Cardiac muscle cell (in vitro differentiated cells and primary cell): Measurements from ENCODE around the gene MPG. TPM values are rescaled to one million over a fixed set of nuclear protein-coding genes. Genes with fewer than 3 reads are reported as not detected.
A peak's percentile ranks its signal among the peaks of the same experiment; 100 is the strongest.
"Not testable (repeated sequence)": the region's sequence is repeated elsewhere in the genome, so short reads cannot be mapped to it uniquely, and the experiment has no call there.

Experiments used
- DNase-seq, 2 donors: peaks; one replicate each; pipeline versions ENCODE4 v3.0.0 to v3.0.0-alpha.2; 2010 to 2017; ENCODE audit warnings: low read depth in 1 of 2, low spot score in 1 of 2
- H3K27ac ChIP-seq: fragments of 200-600 bp; sonication (generic); 2 replicates; pipeline ENCODE4 v1.5.1; 2016
- H3K27me3 ChIP-seq: fragments of 200-600 bp; sonication (generic); 2 replicates; pipeline ENCODE4 v1.6.0; 2016; ENCODE audit warnings: control low read depth
- H3K36me3 ChIP-seq: fragments of 200-600 bp; sonication (generic); 2 replicates; pipeline ENCODE4 v1.5.1; 2016; ENCODE audit warnings: control low read depth
- H3K4me1 ChIP-seq: fragments of 200-600 bp; sonication (generic); 2 replicates; pipeline ENCODE4 v1.8.1; 2017; ENCODE audit warnings: low read depth, mild to moderate bottlenecking, mixed run types
- H3K4me3 ChIP-seq: fragments of 200-600 bp; sonication (generic); 2 replicates; pipeline ENCODE4 v1.5.1; 2016; ENCODE audit warnings: mild to moderate bottlenecking
- H3K9me3 ChIP-seq: fragments of 200-600 bp; sonication (generic); 2 replicates; pipeline ENCODE4 v1.5.1; 2017; ENCODE audit warnings: low read depth, mild to moderate bottlenecking, control low read depth
- polyA plus RNA-seq: library from polyadenylated mRNA; unstranded; fragments of >200 nt; fragmentation: Nextera tagmentation; extraction: Ambion mirVana; gene quantifications from 2 replicates; pipeline ENCODE4 v1.2.1, GENCODE V29; 2016
- total RNA-seq: library from RNA; depleted of rRNA; stranded (reverse); fragments of >200 nt; gene quantifications from 2 replicates; pipeline ENCODE4 v1.2.3, GENCODE V29; 2016
- TF ChIP-seq, protein P1 (sequence below): IDR thresholded peaks from 2 replicates; pipeline ENCODE4 v1.5.1; 2012; ENCODE audit warnings: low read depth, mild to moderate bottlenecking, low read length

Gene MPG, protein sequence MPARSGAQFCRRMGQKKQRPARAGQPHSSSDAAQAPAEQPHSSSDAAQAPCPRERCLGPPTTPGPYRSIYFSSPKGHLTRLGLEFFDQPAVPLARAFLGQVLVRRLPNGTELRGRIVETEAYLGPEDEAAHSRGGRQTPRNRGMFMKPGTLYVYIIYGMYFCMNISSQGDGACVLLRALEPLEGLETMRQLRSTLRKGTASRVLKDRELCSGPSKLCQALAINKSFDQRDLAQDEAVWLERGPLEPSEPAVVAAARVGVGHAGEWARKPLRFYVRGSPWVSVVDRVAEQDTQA
- 90.2 and 135 TPM in 2 replicates for total RNA-seq
- polyA plus RNA-seq = 78.2 and 93.7 TPM in 2 replicates

DNA sequence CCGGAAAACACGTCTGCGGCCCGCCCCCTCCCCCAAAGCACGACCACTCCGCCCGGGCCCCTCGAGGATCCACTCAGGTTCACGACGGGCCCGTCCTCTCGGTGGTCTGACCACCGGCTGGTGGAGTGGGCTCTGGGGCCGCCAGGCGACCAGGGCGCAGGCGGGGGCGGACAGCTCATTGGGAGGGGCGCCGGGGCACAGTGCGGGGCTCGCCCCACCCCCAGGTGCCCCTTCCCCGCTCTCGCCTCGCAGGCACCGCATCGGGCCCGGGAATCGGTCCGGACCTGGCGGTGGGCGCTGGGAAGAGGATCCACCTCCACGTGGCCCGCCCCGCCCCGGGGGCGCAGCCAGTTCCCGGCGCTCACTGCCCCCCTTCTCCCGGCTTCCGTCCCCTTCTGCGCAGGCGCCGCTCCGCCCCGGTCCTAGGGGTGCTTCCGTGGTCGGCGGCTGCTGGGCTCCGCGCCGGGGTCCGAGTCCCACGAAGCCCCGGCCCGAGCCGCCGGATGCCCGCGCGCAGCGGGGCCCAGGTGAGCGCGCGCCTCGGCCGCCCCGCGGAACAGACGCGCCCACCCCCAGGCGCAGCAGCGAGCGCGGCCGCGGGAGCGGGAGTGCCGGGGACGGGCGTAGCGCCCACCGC, at the start of gene MPG:
Gene MPG (plus strand): TSS at position 419 of the 637 bp plus-strand sequence. CDS start 85 bp downstream, at position 504.
- Histone ChIP-seq H3K4me3 (peak within 1 kb of the TSS; percentile 51), H3K36me3 (no peaks in the 10 kb centered on the region), H3K4me1 (peaks cover 25% of the 10 kb centered on the region), H3K9me3 (no peaks in the 10 kb centered on the region), H3K27ac (no peak within 1 kb of the TSS), H3K27me3 (no peaks in the 10 kb centered on the region)
- peak; percentile 87 for DNase-seq
- TF ChIP-seq, protein P1, sequence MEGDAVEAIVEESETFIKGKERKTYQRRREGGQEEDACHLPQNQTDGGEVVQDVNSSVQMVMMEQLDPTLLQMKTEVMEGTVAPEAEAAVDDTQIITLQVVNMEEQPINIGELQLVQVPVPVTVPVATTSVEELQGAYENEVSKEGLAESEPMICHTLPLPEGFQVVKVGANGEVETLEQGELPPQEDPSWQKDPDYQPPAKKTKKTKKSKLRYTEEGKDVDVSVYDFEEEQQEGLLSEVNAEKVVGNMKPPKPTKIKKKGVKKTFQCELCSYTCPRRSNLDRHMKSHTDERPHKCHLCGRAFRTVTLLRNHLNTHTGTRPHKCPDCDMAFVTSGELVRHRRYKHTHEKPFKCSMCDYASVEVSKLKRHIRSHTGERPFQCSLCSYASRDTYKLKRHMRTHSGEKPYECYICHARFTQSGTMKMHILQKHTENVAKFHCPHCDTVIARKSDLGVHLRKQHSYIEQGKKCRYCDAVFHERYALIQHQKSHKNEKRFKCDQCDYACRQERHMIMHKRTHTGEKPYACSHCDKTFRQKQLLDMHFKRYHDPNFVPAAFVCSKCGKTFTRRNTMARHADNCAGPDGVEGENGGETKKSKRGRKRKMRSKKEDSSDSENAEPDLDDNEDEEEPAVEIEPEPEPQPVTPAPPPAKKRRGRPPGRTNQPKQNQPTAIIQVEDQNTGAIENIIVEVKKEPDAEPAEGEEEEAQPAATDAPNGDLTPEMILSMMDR = no peak

DNA sequence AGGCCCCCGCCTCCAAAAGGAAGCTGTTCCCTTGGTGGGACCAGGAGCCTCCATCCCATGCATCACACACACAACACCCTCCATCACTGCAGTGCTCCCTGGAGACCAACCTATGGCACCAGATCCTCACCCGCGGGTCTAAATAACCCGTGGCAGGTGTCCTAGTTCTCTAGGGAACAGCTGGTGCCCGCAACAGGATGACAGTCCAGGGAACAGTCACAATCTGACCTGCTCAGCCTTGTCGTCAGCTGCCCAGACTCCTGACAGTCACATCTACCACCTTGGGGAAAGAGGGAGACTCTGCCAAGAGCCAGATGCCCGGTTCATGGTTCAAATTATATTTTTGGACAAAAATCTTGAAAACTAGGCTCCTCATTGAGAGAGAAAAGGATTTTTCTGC, 47.4 kb upstream of the MPG start:
- H3K4me1 ChIP-seq, H3K27me3 ChIP-seq, DNase-seq, H3K27ac ChIP-seq, H3K9me3 ChIP-seq, H3K4me3 ChIP-seq, H3K36me3 ChIP-seq: not testable (repeated sequence)

DNA sequence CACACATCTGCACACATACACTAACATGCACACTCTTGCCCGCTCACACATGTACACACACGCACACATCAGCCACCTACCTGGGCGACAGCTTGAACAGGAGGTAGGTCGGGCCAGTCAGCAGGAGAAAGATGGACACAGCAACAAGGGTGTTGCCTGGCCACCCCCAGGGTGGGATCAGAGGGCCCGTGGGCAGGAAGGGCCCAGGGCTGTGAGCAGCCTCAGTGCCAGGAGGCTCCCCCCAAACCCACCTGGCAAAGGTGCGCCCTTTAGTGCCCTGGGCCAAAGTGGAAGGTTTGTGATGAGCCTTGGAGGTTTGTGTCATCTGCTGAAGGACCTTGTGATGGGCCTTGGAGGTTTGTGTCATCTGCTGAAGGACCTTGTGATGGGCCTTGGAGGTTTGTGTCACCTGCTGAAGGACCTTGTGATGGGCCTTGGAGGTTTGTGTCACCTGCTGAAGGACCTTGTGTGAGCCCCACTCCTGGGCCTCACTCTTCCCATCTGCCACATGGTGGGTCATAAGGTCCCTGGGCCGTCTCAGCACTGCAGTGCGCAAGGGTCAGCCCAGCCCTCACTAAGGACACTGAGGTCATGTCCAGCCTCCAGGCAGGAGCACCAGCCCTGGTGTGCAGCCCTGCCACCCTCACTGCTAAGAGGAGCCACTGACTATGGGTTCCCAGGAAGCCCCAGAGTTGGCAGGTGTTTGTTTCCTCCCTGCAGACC, 44.7 kb upstream of the MPG start:
- not testable (repeated sequence) for H3K27me3 ChIP-seq, DNase-seq, H3K36me3 ChIP-seq, H3K4me3 ChIP-seq, H3K9me3 ChIP-seq, H3K4me1 ChIP-seq, H3K27ac ChIP-seq

DNA sequence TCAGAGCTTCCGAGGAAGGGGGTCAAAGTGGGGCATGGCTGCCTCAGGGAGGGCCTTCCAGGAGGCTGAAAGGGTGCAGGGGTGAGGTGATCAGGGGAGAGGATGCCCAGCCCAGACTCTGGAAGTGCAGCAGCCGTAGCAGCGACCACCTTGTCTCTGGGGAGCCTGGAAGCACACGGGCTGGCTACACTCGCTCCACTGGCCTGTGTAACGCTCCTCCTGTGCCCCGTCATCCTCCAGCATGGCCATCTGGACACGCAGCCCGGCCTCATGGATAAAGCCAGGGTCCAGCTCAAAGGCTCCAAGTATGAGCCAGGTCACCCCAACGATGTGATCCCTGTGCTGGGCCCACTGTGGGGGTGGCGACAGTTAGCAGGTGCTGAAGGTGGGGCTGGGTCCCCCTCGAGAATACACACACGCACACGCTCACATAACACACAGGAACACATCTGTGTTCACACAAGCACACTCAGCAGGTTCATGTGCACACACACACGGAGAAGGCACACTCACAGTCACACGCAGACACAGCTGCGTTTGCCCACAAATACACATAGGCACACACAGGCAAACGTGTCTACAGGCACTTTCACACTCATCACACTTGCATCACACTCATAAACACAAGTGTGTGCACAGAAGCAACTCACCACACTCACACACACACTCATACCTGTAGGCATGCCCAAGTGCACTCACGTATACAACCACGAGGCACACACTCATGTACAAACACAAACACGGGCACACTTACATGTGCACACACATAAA, 44.0 kb upstream of the MPG start:
- Histone ChIP-seq H3K9me3 (no peaks in the 10 kb centered on the region), H3K36me3 (no peaks in the 10 kb centered on the region), H3K27me3 (no peaks in the 10 kb centered on the region), H3K4me3 (no peak overlapping the region), H3K4me1 (peaks cover 8% of the 10 kb centered on the region), H3K27ac (no peak overlapping the region)
- TF ChIP-seq, protein P1 = no peak
- no peak for DNase-seq

DNA sequence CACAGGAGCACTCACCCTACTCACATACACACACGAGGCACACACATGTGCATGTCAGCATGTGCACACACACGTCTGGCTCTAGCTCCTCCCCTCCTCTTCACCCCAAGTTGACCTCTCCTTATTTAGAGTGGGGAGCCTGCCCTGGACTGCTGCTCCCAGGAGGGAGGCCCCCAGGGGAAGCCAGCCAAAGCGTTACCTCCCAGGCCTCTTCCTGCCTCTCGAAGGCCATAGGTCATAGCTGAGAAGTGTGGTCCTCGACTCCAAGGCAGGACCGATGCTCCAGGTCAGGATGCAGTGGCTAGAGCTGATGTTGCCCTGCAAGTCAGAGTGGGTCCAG, 43.4 kb upstream of the MPG start:
- Histone ChIP-seq H3K4me1 (peaks cover 8% of the 10 kb centered on the region), H3K27me3 (no peaks in the 10 kb centered on the region), H3K36me3 (no peaks in the 10 kb centered on the region), H3K9me3 (no peaks in the 10 kb centered on the region), H3K4me3 (no peak overlapping the region), H3K27ac (peak overlapping the region; percentile 19)
- DNase-seq = peak in 1 of 2 donors; percentile 23
- TF ChIP-seq, protein P1 = no peak

DNA sequence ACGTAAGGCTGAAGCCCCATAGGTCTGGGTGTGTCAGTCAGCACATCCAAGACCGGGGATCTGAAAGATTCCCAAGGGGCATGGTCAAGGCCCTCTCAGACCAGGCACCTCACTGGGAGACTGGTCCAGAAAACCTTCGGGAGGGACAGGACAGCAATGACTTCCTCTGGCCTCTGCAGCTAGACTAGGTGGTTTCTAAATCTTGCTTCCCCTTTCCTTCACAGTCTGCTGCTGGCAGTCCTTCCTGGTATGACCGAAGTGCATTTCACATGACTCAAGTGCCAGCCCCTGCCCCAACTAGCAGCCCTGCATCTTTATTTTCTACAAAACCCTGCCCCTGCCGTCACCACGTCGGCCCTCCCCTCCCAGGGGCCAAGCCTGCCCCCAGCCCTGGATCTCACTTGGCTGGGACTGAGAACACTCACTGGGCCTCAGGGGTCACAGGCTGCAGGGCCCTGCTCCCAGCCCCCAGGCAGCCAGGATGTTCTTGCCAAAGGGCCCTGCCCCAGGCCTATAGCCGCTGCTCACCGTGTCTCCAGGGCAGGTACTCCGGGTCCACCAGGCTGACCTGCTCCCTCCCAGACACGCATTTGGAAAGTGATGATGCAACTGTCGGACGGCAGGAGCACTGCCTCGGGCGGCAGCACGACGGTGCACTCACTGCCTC, 42.9 kb upstream of the MPG start:
- no peak for DNase-seq
- no peaks in the 10 kb centered on the region for H3K27me3 ChIP-seq
- TF ChIP-seq, protein P1 = no peak
- peaks cover 8% of the 10 kb centered on the region for H3K4me1 ChIP-seq
- no peak overlapping the region for H3K4me3 ChIP-seq
- no peaks in the 10 kb centered on the region for H3K9me3 ChIP-seq
- H3K36me3 ChIP-seq = no peaks in the 10 kb centered on the region
- H3K27ac ChIP-seq = peak overlapping the region; percentile 19
